Ovary (tissue), 3 donors: ENCODE measurements around the gene STK17B.

Experiments used
- CTCF ChIP-seq, 3 donors: fragments of 450-650 bp in 2 of 3; fragments of 200-600 bp in 1 of 3; IDR thresholded peaks; one replicate each; pipeline versions ENCODE4 v1.5.1 to v1.8.0; 2016 to 2022; ENCODE audit warnings: antibody characterized with exemption in 3 of 3, mild to moderate bottlenecking in 1 of 3
- EP300 ChIP-seq: sonication (generic); formaldehyde crosslinking; IDR thresholded peaks from one replicate; pipeline ENCODE4 v1.6.1; 2017; ENCODE audit warnings: antibody characterized with exemption
- POLR2A ChIP-seq: fragments of 450-650 bp; IDR thresholded peaks from one replicate; pipeline ENCODE4 v1.6.1; 2017; ENCODE audit warnings: antibody characterized with exemption, mild to moderate bottlenecking, moderate library complexity
- donor health status: DM: no; HTN: no; CAD: no.

- no peak for TF ChIP-seq CTCF (IDR thresholded peaks at IDR 0.05)
- TF ChIP-seq EP300 = no peak
- no peak for TF ChIP-seq POLR2A
Measured at GRCh38 chr2:196206804-196207203, 35.4 kb upstream of the STK17B start.
